ENCODE data around the gene CCNQ.

The CCNQ gene

DNA sequence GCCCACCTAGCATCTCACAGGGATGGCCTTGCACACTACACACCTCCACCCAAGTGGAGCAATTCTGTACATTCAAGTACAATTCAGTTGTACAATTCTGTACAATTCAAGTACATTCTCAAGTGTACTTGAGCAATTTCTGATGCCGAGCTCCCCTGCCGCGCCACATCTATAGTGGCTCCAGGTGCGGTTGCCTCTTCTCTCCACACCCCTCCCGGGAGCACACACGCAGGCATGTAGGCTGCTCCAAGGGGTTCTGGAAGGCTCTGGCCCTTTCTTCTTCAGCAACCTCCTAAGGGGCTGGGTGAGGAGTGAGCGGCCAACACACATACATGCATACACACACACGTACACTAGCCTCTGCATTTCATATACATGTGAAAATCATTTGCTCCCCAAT lies 29.2 kb upstream of the CCNQ start:
- Histone ChIP-seq H3K9ac (ENCODE audit: low read length in 2 of 2) (no peak overlapping the region), H3K4me3 (ENCODE audit: low read length in 2 of 2) (no peak overlapping the region), H3K4me1 (ENCODE audit: control insufficient read depth, insufficient read depth, low read length) (no peaks in the 10 kb centered on the region), H3K36me3 (ENCODE audit: control insufficient read depth in 2 of 2, insufficient read depth in 2 of 2, low read length in 2 of 2) (no peaks in the 10 kb centered on the region), H3K27ac (ENCODE audit: low read length) (no peak overlapping the region), H3K27me3 (ENCODE audit: control insufficient read depth in 1 of 2, insufficient read depth in 2 of 2, low read length in 2 of 2) (peaks cover 0 to 26% of the 10 kb centered on the region in 2 donors), H3K9me3 (ENCODE audit: control insufficient read depth in 2 of 2, low read length in 2 of 2) (peaks cover 0 to 2% of the 10 kb centered on the region in 2 donors)

GRCh38 chrX:153627675-153628111 lies 28.8 kb upstream of the CCNQ start:
- H3K9ac ChIP-seq (ENCODE audit: low read length in 2 of 2) = no peak overlapping the region
- no peaks in the 10 kb centered on the region for H3K36me3 ChIP-seq (ENCODE audit: control insufficient read depth in 2 of 2, insufficient read depth in 2 of 2, low read length in 2 of 2)
- no peaks in the 10 kb centered on the region for H3K4me1 ChIP-seq (ENCODE audit: control insufficient read depth, insufficient read depth, low read length)
- peaks cover 0 to 26% of the 10 kb centered on the region in 2 donors for H3K27me3 ChIP-seq (ENCODE audit: control insufficient read depth in 1 of 2, insufficient read depth in 2 of 2, low read length in 2 of 2)
- peaks cover 0 to 2% of the 10 kb centered on the region in 2 donors for H3K9me3 ChIP-seq (ENCODE audit: control insufficient read depth in 2 of 2, low read length in 2 of 2)
- no peak overlapping the region for H3K4me3 ChIP-seq (ENCODE audit: low read length in 2 of 2)
- H3K27ac ChIP-seq (ENCODE audit: low read length) = no peak overlapping the region

DNA sequence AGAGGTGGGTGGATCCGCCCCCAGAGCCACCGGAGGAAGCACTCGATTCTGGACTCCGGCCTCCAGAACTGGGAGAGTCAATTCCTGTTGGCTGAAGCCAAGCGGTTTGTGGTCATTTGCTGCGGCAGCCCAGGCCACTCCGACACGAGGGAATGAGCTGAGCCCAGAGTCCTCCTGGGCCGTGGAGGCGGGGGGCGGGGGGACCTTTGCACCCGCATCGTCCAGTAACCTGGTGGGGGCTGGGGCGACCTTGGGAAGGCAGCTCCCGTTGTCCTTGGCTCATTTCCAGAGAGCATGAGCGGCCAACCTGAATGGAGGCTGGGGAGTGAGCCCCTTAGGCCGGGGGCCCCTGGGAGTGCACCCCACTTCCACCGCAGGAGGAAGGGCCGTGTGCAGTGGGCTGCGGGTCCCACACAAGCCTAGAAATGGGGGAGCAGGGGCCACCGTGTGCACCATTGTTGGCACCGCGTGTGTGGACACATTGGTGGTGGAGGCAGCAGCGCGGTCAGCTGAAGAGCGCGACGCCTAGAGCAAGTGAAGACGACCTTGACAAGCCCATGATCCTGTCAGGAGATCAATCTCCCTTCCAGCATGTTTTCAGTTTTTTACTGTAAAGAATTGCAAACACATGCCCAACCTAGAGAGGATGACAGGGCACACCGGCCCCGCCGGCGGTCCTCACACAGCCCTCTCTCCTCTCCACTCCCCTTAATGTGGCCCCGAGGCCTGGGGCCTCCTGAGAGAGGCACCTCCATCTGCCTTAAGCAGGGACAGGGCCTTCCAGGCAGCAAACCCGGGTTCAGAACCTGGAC lies 28.1 kb upstream of the CCNQ start:
- no peak overlapping the region for H3K4me3 ChIP-seq (ENCODE audit: low read length in 2 of 2)
- no peak overlapping the region for H3K27ac ChIP-seq (ENCODE audit: low read length)
- peaks cover 0 to 2% of the 10 kb centered on the region in 2 donors for H3K9me3 ChIP-seq (ENCODE audit: control insufficient read depth in 2 of 2, low read length in 2 of 2)
- no peaks in the 10 kb centered on the region for H3K4me1 ChIP-seq (ENCODE audit: control insufficient read depth, insufficient read depth, low read length)
- H3K9ac ChIP-seq (ENCODE audit: low read length in 2 of 2) = no peak overlapping the region
- H3K27me3 ChIP-seq (ENCODE audit: control insufficient read depth in 1 of 2, insufficient read depth in 2 of 2, low read length in 2 of 2) = peaks cover 0 to 24% of the 10 kb centered on the region in 2 donors
- H3K36me3 ChIP-seq (ENCODE audit: control insufficient read depth in 2 of 2, insufficient read depth in 2 of 2, low read length in 2 of 2) = no peaks in the 10 kb centered on the region

DNA sequence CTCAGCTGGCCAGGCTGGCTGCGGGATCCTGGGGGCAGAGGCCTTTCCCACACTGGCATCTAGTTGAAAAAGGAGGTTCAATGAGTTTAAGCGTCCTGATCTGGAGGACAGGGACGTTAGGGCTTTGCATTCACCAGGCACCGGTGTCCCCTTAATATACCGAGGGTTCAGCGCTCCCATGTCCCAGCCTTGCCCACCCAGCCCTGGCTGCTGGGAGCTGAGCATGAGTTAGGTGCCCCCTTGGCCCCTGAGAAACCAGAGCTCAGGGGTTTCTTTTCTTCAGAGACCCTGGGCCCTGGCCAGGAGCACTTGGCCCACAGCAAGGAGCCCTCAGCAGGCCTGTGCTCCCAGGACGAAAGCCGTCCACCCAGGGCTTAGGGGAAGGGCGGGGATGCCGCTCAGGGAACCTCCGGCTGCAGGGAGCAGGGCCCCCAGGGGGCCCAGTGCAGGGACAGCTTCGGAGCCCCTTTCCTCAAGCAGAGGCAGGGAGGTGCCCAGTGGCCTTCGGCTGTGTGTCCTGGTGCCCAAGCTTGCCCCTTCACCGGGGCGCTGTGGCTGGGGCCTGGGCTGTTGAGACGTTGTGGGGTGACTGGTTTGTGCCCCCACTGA lies 27.2 kb upstream of the CCNQ start:
- Histone ChIP-seq H3K27me3 (ENCODE audit: control insufficient read depth in 1 of 2, insufficient read depth in 2 of 2, low read length in 2 of 2) (peaks cover 0 to 27% of the 10 kb centered on the region in 2 donors), H3K4me3 (ENCODE audit: low read length in 2 of 2) (no peak overlapping the region), H3K4me1 (ENCODE audit: control insufficient read depth, insufficient read depth, low read length) (no peaks in the 10 kb centered on the region), H3K27ac (ENCODE audit: low read length) (no peak overlapping the region), H3K9ac (ENCODE audit: low read length in 2 of 2) (no peak overlapping the region), H3K9me3 (ENCODE audit: control insufficient read depth in 2 of 2, low read length in 2 of 2) (no peaks in the 10 kb centered on the region), H3K36me3 (ENCODE audit: control insufficient read depth in 2 of 2, insufficient read depth in 2 of 2, low read length in 2 of 2) (no peaks in the 10 kb centered on the region)

DNA sequence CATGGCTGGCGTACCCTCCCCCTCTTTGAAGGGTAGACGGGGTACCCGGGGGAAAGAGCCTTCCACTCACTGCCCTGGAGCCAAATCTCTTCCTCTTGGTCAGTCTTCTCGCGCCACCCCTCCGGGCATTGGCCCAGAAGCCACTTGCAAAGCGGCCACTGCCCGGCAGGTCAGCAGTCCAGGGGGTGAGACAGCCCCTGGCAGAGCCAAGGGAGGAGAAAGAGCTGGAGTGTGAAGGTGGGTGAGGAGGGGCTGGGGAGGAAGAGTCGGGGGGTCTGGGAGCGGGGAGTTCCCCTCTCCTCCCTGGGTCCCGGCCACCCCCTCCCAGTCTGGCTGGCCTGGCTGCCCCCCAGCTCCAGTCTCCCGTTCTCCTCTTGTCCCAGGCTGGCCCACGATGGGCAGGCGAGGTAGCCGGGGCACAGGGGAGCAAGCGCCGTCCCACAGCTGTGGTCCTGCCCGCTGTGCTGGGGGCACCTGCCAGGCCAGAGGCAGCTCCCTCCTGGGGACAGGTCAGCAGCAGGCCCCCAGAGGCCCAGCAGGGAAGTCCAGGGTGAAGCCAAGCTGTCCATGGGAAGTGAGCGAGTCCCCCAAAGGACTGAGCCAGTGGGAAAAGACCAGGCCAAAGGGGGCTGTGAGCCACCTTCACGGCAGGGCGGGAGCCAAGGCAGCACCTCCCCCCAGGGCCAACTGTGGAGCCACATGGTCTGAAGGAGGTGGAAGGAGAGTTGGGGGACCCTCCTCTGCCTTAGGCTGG lies 26.5 kb upstream of the CCNQ start:
- H3K36me3 ChIP-seq (ENCODE audit: control insufficient read depth in 2 of 2, insufficient read depth in 2 of 2, low read length in 2 of 2) = no peaks in the 10 kb centered on the region
- H3K9me3 ChIP-seq (ENCODE audit: control insufficient read depth in 2 of 2, low read length in 2 of 2) = no peaks in the 10 kb centered on the region
- no peak overlapping the region for H3K27ac ChIP-seq (ENCODE audit: low read length)
- no peak overlapping the region for H3K4me3 ChIP-seq (ENCODE audit: low read length in 2 of 2)
- H3K4me1 ChIP-seq (ENCODE audit: control insufficient read depth, insufficient read depth, low read length) = no peaks in the 10 kb centered on the region
- H3K27me3 ChIP-seq (ENCODE audit: control insufficient read depth in 1 of 2, insufficient read depth in 2 of 2, low read length in 2 of 2) = peaks cover 0 to 27% of the 10 kb centered on the region in 2 donors
- H3K9ac ChIP-seq (ENCODE audit: low read length in 2 of 2) = no peak overlapping the region

GRCh38 chrX:153624196-153625091 lies 25.5 kb upstream of the CCNQ start:
- Histone ChIP-seq H3K4me1 (ENCODE audit: control insufficient read depth, insufficient read depth, low read length) (no peaks in the 10 kb centered on the region), H3K27me3 (ENCODE audit: control insufficient read depth in 1 of 2, insufficient read depth in 2 of 2, low read length in 2 of 2) (peaks cover 0 to 27% of the 10 kb centered on the region in 2 donors), H3K4me3 (ENCODE audit: low read length in 2 of 2) (no peak overlapping the region), H3K36me3 (ENCODE audit: control insufficient read depth in 2 of 2, insufficient read depth in 2 of 2, low read length in 2 of 2) (no peaks in the 10 kb centered on the region), H3K9ac (ENCODE audit: low read length in 2 of 2) (no peak overlapping the region), H3K27ac (ENCODE audit: low read length) (no peak overlapping the region), H3K9me3 (ENCODE audit: control insufficient read depth in 2 of 2, low read length in 2 of 2) (no peaks in the 10 kb centered on the region)

- Histone ChIP-seq H3K36me3 (ENCODE audit: control insufficient read depth in 2 of 2, insufficient read depth in 2 of 2, low read length in 2 of 2) (no peaks in the 10 kb centered on the region), H3K4me1 (ENCODE audit: control insufficient read depth, insufficient read depth, low read length) (no peaks in the 10 kb centered on the region)
These were observed 24.5 kb upstream of the CCNQ start for GRCh38 chrX:153623310-153624029.

DNA sequence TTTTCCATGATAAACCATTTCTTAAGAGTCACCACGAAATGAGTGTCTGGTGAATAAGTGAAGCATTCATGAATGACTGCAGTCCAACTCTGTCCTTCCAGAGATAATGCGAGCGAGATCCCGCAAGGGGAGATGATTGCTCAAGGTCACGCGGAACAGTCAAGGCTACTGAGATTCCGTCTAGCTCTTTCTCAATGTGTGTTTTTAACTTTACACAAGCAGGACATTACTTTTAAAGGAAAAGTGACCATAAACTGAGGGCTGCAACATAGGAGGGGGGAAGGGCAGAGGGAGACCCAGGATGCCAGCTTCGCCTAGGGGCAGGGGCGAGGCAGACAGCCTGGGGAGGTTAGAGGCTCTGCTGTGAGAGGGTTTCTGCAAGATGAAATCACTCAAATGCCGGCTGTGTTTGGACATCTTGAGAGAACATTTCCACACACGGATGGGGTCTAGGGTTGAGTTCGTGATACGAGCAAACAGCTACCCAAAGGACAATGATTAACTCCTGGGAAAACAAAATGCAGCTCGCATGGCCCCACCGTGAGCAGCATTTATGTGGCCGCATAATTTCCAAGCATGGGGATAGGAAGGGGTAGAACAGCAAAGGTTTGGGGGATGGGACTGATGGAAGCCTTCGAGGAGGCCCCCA lies 23.8 kb upstream of the CCNQ start:
- no peaks in the 10 kb centered on the region for H3K4me1 ChIP-seq (ENCODE audit: control insufficient read depth, insufficient read depth, low read length)
- no peaks in the 10 kb centered on the region for H3K36me3 ChIP-seq (ENCODE audit: control insufficient read depth in 2 of 2, insufficient read depth in 2 of 2, low read length in 2 of 2)
- H3K4me3 ChIP-seq (ENCODE audit: low read length in 2 of 2) = no peak overlapping the region
- no peak overlapping the region for H3K9ac ChIP-seq (ENCODE audit: low read length in 2 of 2)
- peaks cover 0 to 21% of the 10 kb centered on the region in 2 donors for H3K27me3 ChIP-seq (ENCODE audit: control insufficient read depth in 1 of 2, insufficient read depth in 2 of 2, low read length in 2 of 2)
- H3K27ac ChIP-seq (ENCODE audit: low read length) = no peak overlapping the region
- H3K9me3 ChIP-seq (ENCODE audit: control insufficient read depth in 2 of 2, low read length in 2 of 2) = no peaks in the 10 kb centered on the region

More at GRCh38 chrX:153623310-153624029, 24.5 kb upstream of the CCNQ start:
- H3K9me3 ChIP-seq (ENCODE audit: control insufficient read depth in 2 of 2, low read length in 2 of 2) = no peaks in the 10 kb centered on the region
- H3K4me3 ChIP-seq (ENCODE audit: low read length in 2 of 2) = no peak overlapping the region
- no peak overlapping the region for H3K9ac ChIP-seq (ENCODE audit: low read length in 2 of 2)
- H3K27ac ChIP-seq (ENCODE audit: low read length) = no peak overlapping the region
- peaks cover 0 to 24% of the 10 kb centered on the region in 2 donors for H3K27me3 ChIP-seq (ENCODE audit: control insufficient read depth in 1 of 2, insufficient read depth in 2 of 2, low read length in 2 of 2)

GRCh38 chrX:153621949-153622598 lies 23.1 kb upstream of the CCNQ start:
- H3K4me3 ChIP-seq (ENCODE audit: low read length in 2 of 2) = no peak overlapping the region
- H3K9me3 ChIP-seq (ENCODE audit: control insufficient read depth in 2 of 2, low read length in 2 of 2) = no peaks in the 10 kb centered on the region
- H3K27ac ChIP-seq (ENCODE audit: low read length) = no peak overlapping the region
- peaks cover 0 to 23% of the 10 kb centered on the region in 2 donors for H3K27me3 ChIP-seq (ENCODE audit: control insufficient read depth in 1 of 2, insufficient read depth in 2 of 2, low read length in 2 of 2)
- H3K36me3 ChIP-seq (ENCODE audit: control insufficient read depth in 2 of 2, insufficient read depth in 2 of 2, low read length in 2 of 2) = no peaks in the 10 kb centered on the region
- no peak overlapping the region for H3K9ac ChIP-seq (ENCODE audit: low read length in 2 of 2)
- no peaks in the 10 kb centered on the region for H3K4me1 ChIP-seq (ENCODE audit: control insufficient read depth, insufficient read depth, low read length)

All from stomach smooth muscle (tissue), 2 donors.